ENCODE measurements around the gene C2. TPM values are rescaled to one million over a fixed set of nuclear protein-coding genes. Genes with fewer than 3 reads are reported as not detected.

The C2 gene
- total and polyA plus RNA-seq, 12 donors: 4.6 to 107 (median 36.2) TPM

DNA sequence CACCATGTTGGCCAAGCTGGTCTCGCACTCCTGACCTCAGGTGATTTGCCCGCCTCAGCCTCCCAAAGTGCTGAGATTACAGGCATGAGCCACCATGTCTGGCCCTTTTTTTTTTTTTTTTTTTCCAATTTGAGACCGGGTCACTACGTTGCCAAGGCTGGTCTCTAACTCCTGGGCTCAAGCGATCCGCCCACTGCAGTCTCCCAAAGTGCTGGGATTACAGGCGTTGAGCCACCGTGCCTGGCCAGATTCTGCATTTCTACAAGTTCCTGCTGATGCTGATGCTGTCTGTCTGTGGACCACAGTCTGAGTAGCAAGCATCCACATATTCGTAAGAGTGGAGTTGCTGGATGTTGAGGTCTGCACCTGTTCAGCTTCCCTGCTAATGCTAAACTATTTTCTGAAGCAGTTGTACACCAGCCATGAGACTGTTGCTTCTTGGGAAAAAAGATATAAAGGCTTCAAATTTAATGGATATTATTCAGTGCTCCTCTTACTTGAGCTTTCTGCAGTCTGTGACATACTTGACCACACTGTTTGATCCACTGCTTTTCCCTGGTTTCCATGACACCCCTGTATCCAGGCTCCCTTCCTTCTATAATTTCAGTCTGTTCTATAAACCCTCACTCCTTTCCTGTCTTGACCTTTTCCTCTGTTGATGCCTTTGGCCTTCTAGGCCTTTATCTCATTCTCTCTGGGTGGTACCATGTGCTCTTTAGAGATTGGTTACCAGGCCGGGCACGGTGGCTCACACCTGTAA lies 15.5 kb upstream of the C2 start:
- no peaks in the 10 kb centered on the region for H3K27me3 ChIP-seq
- H3K4me3 ChIP-seq: no peak overlapping the region
- intact Hi-C loops (cut with DNase I): no loop called here
- no peaks in the 10 kb centered on the region for H3K36me3 ChIP-seq (replicated peaks in 1 of 2)
- peak overlapping the region in 1 of 5 donors; percentile 73 for H3K27ac ChIP-seq
- TF ChIP-seq POLR2A (IDR thresholded peaks at IDR 0.05): no peak
- TF ChIP-seq, protein P1, sequence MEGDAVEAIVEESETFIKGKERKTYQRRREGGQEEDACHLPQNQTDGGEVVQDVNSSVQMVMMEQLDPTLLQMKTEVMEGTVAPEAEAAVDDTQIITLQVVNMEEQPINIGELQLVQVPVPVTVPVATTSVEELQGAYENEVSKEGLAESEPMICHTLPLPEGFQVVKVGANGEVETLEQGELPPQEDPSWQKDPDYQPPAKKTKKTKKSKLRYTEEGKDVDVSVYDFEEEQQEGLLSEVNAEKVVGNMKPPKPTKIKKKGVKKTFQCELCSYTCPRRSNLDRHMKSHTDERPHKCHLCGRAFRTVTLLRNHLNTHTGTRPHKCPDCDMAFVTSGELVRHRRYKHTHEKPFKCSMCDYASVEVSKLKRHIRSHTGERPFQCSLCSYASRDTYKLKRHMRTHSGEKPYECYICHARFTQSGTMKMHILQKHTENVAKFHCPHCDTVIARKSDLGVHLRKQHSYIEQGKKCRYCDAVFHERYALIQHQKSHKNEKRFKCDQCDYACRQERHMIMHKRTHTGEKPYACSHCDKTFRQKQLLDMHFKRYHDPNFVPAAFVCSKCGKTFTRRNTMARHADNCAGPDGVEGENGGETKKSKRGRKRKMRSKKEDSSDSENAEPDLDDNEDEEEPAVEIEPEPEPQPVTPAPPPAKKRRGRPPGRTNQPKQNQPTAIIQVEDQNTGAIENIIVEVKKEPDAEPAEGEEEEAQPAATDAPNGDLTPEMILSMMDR (IDR thresholded peaks at IDR 0.05): no peak
- peaks cover 6 to 8% of the 10 kb centered on the region in 2 donors for H3K4me1 ChIP-seq (replicated peaks in 1 of 2)
- WGBS, 4 donors: 69 to 75% (median 72%) methylated on average over 10 to 11 of the region's 11 CpGs
- no peak for DNase-seq
- no peaks in the 10 kb centered on the region for H3K9me3 ChIP-seq (replicated peaks in 1 of 3)

DNA sequence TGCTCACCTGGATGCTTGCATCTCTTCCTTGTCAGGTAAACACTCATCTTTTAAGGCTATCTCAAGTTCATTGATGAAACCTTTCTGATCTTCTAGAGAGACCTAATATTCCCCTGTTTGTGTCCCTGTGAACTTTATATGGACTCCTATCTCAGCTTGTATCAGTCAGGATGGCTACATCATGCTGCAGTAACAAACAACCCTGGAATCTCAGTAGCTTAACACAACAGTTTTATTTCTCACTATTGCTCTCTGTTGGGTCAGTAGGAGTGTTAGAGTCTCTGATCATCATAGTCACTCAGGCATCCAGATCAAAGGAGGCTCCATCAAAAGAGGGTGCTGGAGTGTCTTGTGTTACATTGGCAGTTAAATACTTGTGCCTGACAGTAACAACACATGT lies 12.2 kb upstream of the C2 start:
- no peak for TF ChIP-seq POLR2A (IDR thresholded peaks at IDR 0.05)
- TF ChIP-seq, protein P1 (IDR thresholded peaks at IDR 0.05): no peak
- intact Hi-C loops (cut with DNase I): no loop called here
- H3K27ac ChIP-seq: no peak overlapping the region

DNA sequence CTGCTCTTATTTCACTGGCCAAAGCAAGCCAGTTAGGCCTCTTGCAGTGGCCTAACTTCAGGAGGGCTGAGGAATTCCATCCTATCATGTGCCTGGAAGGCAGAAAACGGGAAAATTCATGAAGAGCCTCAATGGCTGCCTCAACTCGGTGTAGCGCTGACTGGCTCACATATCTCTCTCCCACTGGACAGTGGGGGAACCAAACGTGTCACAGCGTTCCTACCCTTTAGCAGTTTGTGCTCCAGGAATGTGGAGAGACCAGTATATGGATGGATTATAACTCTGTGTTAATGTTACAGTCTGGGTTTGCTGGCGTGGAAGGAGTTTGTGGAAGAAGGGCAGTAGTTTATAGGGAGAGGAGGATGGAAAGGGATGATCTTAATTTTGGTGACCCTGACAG lies 11.8 kb upstream of the C2 start:
- intact Hi-C loops (cut with DNase I): no loop called here
- DNase-seq: no peak
- 77 to 85% (median 81%) methylated on average over 6 of the region's 6 CpGs for WGBS, 4 donors

More for the DNA sequence above, 12.2 kb upstream of the C2 start:
- Histone ChIP-seq H3K36me3 (replicated peaks in 1 of 2) (no peaks in the 10 kb centered on the region), H3K27me3 (no peaks in the 10 kb centered on the region), H3K4me3 (no peak overlapping the region), H3K4me1 (replicated peaks in 1 of 2) (peaks cover 6 to 8% of the 10 kb centered on the region in 2 donors), H3K9me3 (replicated peaks in 1 of 3) (no peaks in the 10 kb centered on the region)
- no peak for DNase-seq

DNA sequence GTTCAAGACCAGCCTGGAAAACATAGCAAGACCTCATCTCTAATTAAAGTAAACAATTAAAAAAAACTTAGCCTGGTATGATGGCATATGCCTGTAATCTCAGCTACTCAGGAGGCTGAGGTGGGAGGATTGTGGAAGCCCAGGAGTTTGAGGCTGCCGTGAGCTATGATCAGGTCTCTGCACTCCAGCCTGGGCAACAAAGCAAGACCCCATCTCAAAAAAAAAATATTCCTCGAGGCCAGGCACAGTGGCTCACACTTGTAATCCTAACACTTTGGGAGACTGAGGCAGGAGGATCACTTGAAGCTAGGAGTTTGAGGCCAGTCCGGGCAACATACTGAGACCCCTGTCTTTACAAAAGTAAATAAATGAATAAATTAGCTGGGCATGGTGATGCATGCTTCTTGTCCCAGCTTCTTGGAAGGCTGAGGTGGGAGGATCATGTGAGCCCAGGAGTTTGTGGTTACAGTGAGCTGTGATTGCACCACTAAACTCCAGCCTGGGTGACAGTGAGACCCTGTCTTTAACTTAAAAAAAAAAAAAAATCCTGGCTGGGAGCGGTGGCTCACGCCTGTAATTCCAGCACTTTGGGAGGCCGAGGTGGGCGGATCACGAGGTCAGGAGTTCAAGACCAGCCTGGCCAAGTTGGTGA lies 9.3 kb upstream of the C2 start:
- Histone ChIP-seq H3K36me3 (replicated peaks in 1 of 2) (no peaks in the 10 kb centered on the region), H3K27ac (no peak overlapping the region), H3K27me3 (no peaks in the 10 kb centered on the region), H3K4me3 (no peak overlapping the region), H3K9me3 (replicated peaks in 1 of 3) (no peaks in the 10 kb centered on the region), H3K4me1 (replicated peaks in 1 of 2) (no peaks in the 10 kb centered on the region)
- no peak for DNase-seq
- WGBS, 4 donors: 77 to 82% (median 79%) methylated on average over 8 of the region's 8 CpGs
- TF ChIP-seq, protein P1 (IDR thresholded peaks at IDR 0.05): no peak
- no peak for TF ChIP-seq POLR2A (IDR thresholded peaks at IDR 0.05)
- intact Hi-C loops (cut with DNase I): no loop called here

More for the DNA sequence above, 11.8 kb upstream of the C2 start:
- Histone ChIP-seq H3K9me3 (replicated peaks in 1 of 3) (no peaks in the 10 kb centered on the region), H3K27me3 (no peaks in the 10 kb centered on the region), H3K27ac (no peak overlapping the region), H3K36me3 (replicated peaks in 1 of 2) (no peaks in the 10 kb centered on the region), H3K4me3 (no peak overlapping the region), H3K4me1 (replicated peaks in 1 of 2) (peaks cover 6% of the 10 kb centered on the region in 2 donors)
- no peak for TF ChIP-seq POLR2A (IDR thresholded peaks at IDR 0.05)
- TF ChIP-seq, protein P1 (IDR thresholded peaks at IDR 0.05): no peak

Data from adrenal gland (tissue), 12 donors.